Kidney (tissue), 14 donors: Measurements from ENCODE around the gene UST. TPM values are rescaled to one million over a fixed set of nuclear protein-coding genes. Genes with fewer than 3 reads are reported as not detected.

Experiments used
- DNase-seq, 5 donors: peaks; one replicate each; pipeline ENCODE4 v3.0.0-alpha.2; 2013 to 2020
- FAIRE-seq: peaks from 2 replicates; lab custom pipeline; 2012; peaks lifted over from hg19 to GRCh38; lab: Jason Lieb, UNC
- H3K27ac ChIP-seq, 2 donors: one replicate each; pipeline ENCODE4 v1.7.0; 2013; ENCODE audit warnings: low read depth in 2 of 2, low read length in 2 of 2, inconsistent platforms in 1 of 2
- H3K27me3 ChIP-seq: one replicate; pipeline ENCODE4 v1.7.1; 2013; ENCODE audit warnings: low read length, inconsistent platforms; ENCODE audit not compliant: control insufficient read depth, insufficient read depth
- H3K36me3 ChIP-seq, 3 donors: one replicate each; pipeline versions ENCODE4 v1.7.0 to v1.7.1; 2013; ENCODE audit warnings: low read length in 3 of 3, control low read depth in 1 of 3, inconsistent platforms in 1 of 3; ENCODE audit not compliant: insufficient read depth in 3 of 3, control insufficient read depth in 2 of 3
- H3K4me1 ChIP-seq, 3 donors: one replicate each; pipeline versions ENCODE4 v1.7.0 to v1.7.1; 2013; ENCODE audit warnings: low read length in 3 of 3, inconsistent platforms in 1 of 3, low read depth in 1 of 3; ENCODE audit not compliant: control insufficient read depth in 2 of 3, insufficient read depth in 2 of 3
- H3K4me3 ChIP-seq, 3 donors: one replicate each; pipeline versions ENCODE4 v1.7.0 to v1.8.1; 2013; ENCODE audit warnings: low read length in 3 of 3, control low read depth in 1 of 3, inconsistent platforms in 1 of 3
- H3K9ac ChIP-seq, 3 donors: one replicate each; pipeline versions ENCODE4 v1.7.0 to v1.7.1; 2013; ENCODE audit warnings: low read length in 3 of 3, control low read depth in 1 of 3, inconsistent platforms in 1 of 3
- H3K9me3 ChIP-seq, 3 donors: one replicate each; pipeline versions ENCODE4 v1.7.0 to v1.7.1; 2013; ENCODE audit warnings: low read length in 3 of 3, control low read depth in 1 of 3, inconsistent platforms in 1 of 3; ENCODE audit not compliant: control insufficient read depth in 2 of 3, insufficient read depth in 1 of 3
- CTCF ChIP-seq: IDR thresholded peaks from 3 replicates; pipeline ENCODE4 v1.5.1; 2012; ENCODE audit warnings: mild to moderate bottlenecking, moderate library complexity, borderline replicate concordance; ENCODE audit not compliant: insufficient read depth; ENCODE audit errors: extremely low read depth
- intact Hi-C: fragments of 100-400 bp; cut with DNase I; formaldehyde crosslinking; loops from one replicate; pipeline ENCODE4 v1.11.1; 2022
- polyA plus RNA-seq: library from polyadenylated mRNA; stranded (reverse); fragments of 350-450 nt; fragmentation: Illumina TruSeq; extraction: RNeasy Lipid Tissue Mini Kit (QIAGEN cat#74804); gene quantifications from one replicate; pipeline ENCODE4 v1.2.3, GENCODE V29; 2014; ENCODE audit warnings: low read depth, low replicate concordance; ENCODE audit not compliant: insufficient read depth
- total RNA-seq: library from RNA; stranded (reverse); fragmentation: NEBNext Ultra II Directional; extraction: Animal tissue kit (Norgen Biotek cat#: 25700); gene quantifications from one replicate; pipeline ENCODE4 v1.2.1, GENCODE V29; 2021
- donor health status: control.
- donor health status: control.
- donor health status: control.
- donor health status: control.
- donor health status: control.
- donor health status: DM: yes; HTN: yes; CAD: no.
- donor health status: Normal renal cell carcinoma (clear cell type).

Gene UST
- total and polyA plus RNA-seq, 2 donors from 2014 or later, result 3.2 to 4.2 TPM

- peaks cover 0 to 3% (median 0%) of the 10 kb centered on the region in 3 donors for H3K9me3 ChIP-seq
- no peaks in the 10 kb centered on the region for H3K36me3 ChIP-seq
- no peak for FAIRE-seq
- H3K4me1 ChIP-seq, result no peaks in the 10 kb centered on the region
- H3K4me3 ChIP-seq, result no peak overlapping the region
- H3K27me3 ChIP-seq, result no peaks in the 10 kb centered on the region
- intact Hi-C loops, result no loop called here
- H3K9ac ChIP-seq, result no peak overlapping the region
- no peak overlapping the region for H3K27ac ChIP-seq
- TF ChIP-seq CTCF, result no peak
- DNase-seq, result no peak
Observed at GRCh38 chr6:148713921-148714320, 32.9 kb upstream of the UST start.

DNA sequence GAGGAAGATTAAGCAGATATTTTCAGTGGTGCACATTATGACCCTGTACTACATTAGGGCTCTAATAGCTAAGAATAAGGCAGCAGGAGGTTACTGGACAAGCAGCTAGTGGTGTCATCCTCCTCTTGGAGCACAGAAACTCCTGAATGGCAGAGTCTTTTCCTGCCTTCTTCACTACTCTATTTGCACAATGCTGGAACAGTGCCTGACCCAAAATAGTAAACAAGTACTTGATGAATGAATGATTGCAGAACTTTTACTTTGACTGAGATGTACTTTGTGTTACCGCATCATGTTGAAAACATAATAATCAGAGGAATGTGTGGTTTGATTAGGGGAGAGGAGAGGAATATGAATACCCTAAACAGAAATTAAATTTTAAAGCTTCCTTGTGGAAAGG is 30.0 kb upstream of the UST start:
- DNase-seq (no peak), FAIRE-seq (no peak)
- no peaks in the 10 kb centered on the region for H3K27me3 ChIP-seq
- no peak overlapping the region for H3K9ac ChIP-seq
- no peaks in the 10 kb centered on the region for H3K4me1 ChIP-seq
- no peak overlapping the region for H3K27ac ChIP-seq
- H3K4me3 ChIP-seq, result no peak overlapping the region
- intact Hi-C loops, result no loop called here
- H3K9me3 ChIP-seq, result peaks cover 0 to 3% (median 0%) of the 10 kb centered on the region in 3 donors
- no peaks in the 10 kb centered on the region for H3K36me3 ChIP-seq
- no peak for TF ChIP-seq CTCF

GRCh38 chr6:148720406-148720805 is 26.4 kb upstream of the UST start:
- FAIRE-seq (no peak), DNase-seq (peak in 2 of 5 donors; percentile 44 to 68)
- Histone ChIP-seq H3K27ac (no peak overlapping the region), H3K4me3 (no peak overlapping the region), H3K9me3 (no peaks in the 10 kb centered on the region), H3K9ac (no peak overlapping the region), H3K36me3 (no peaks in the 10 kb centered on the region), H3K4me1 (no peaks in the 10 kb centered on the region), H3K27me3 (no peaks in the 10 kb centered on the region)
- TF ChIP-seq CTCF, result no peak
- intact Hi-C loops, result no loop called here

DNA sequence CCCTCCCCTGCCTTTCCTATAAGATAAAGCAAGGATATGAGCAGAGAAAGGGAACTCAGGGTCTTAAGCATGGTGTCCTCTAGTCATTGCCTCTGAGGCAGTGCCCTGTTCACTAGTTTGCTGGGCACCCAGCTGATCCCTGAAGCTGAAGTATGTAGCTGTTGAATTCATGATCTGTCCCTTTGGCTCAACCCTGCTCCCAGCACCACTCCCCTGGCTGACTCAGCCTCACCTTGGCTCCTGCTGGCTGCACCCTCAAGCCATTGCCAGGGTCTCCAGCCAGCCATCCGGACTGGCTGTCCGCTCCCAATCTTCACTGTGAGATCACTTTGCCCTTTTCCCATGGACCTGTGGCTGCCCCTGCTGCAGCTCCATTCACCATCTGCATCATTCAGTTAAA is 25.9 kb upstream of the UST start:
- DNase-seq (no peak), FAIRE-seq (no peak)
- intact Hi-C loops, result no loop called here
- H3K27me3 ChIP-seq, result no peaks in the 10 kb centered on the region
- no peaks in the 10 kb centered on the region for H3K9me3 ChIP-seq
- no peak for TF ChIP-seq CTCF
- H3K36me3 ChIP-seq, result no peaks in the 10 kb centered on the region
- no peaks in the 10 kb centered on the region for H3K4me1 ChIP-seq
- no peak overlapping the region for H3K4me3 ChIP-seq
- H3K27ac ChIP-seq, result no peak overlapping the region
- no peak overlapping the region for H3K9ac ChIP-seq
